Suprapubic skin (tissue), 4 donors: ENCODE measurements around the gene C1GALT1. TPM values are rescaled to one million over a fixed set of nuclear protein-coding genes. Genes with fewer than 3 reads are reported as not detected.

Source experiments
- DNase-seq, 2 donors: peaks; one replicate each; pipeline ENCODE4 v3.0.0-alpha.2; 2019; ENCODE audit warnings: low spot score in 2 of 2
- H3K27ac ChIP-seq: fragments of 200-600 bp; sonication (generic); one replicate; pipeline ENCODE4 v1.5.1; 2019
- H3K27me3 ChIP-seq: fragments of 200-600 bp; sonication (generic); one replicate; pipeline ENCODE4 v1.5.1; 2019
- H3K36me3 ChIP-seq: fragments of 200-600 bp; sonication (generic); one replicate; pipeline ENCODE4 v1.5.1; 2019
- H3K4me1 ChIP-seq: fragments of 200-600 bp; sonication (generic); one replicate; pipeline ENCODE4 v1.5.1; 2019
- H3K4me3 ChIP-seq: fragments of 200-600 bp; sonication (generic); one replicate; pipeline ENCODE4 v1.5.1; 2019; ENCODE audit warnings: mild to moderate bottlenecking
- H3K9me3 ChIP-seq: fragments of 200-600 bp; sonication (generic); one replicate; pipeline ENCODE4 v1.5.1; 2019
- CTCF ChIP-seq, 2 donors: fragments of 200-600 bp in 1 of 2; fragments of 450-650 bp in 1 of 2; sonication (generic) in 1 of 2; IDR thresholded peaks; one replicate each; pipeline ENCODE4 v1.5.1; 2016 to 2019; ENCODE audit warnings: antibody characterized with exemption in 2 of 2, mild to moderate bottlenecking in 1 of 2, moderate library complexity in 1 of 2
- EP300 ChIP-seq: sonication (generic); formaldehyde crosslinking; IDR thresholded peaks from one replicate; pipeline ENCODE4 v1.6.1; 2017; ENCODE audit warnings: antibody characterized with exemption
- POLR2A ChIP-seq, 2 donors: fragments of 450-650 bp; IDR thresholded peaks; one replicate each; pipeline ENCODE4 v1.6.1; 2017; ENCODE audit warnings: antibody characterized with exemption in 2 of 2, mild to moderate bottlenecking in 2 of 2, moderate library complexity in 2 of 2
- POLR2AphosphoS5 ChIP-seq, 3 donors: sonication (generic); formaldehyde crosslinking; IDR thresholded peaks; one replicate each; pipeline ENCODE4 v1.6.1; 2017; ENCODE audit warnings: antibody characterized with exemption in 3 of 3
- WGBS: methylation state at CpG from one replicate; pipeline ENCODE4 v1.1.5; 2018; 5-methylcytosine and 5-hydroxymethylcytosine counted together
- total RNA-seq, 4 donors: library from RNA; depleted of rRNA; stranded (reverse); fragments of >200 nt; gene quantifications; one replicate each; pipeline ENCODE4 v1.1.0, GENCODE V29; 2016

Gene C1GALT1
- total RNA-seq, 4 donors from 2014 or later = 13.3 to 65.0 (median 30.3) TPM

- TF ChIP-seq POLR2AphosphoS5 (IDR thresholded peaks at IDR 0.05) (no peak), POLR2A (IDR thresholded peaks at IDR 0.05) (no peak), CTCF (IDR thresholded peaks at IDR 0.05) (no peak), EP300 (no peak)
- Histone ChIP-seq H3K27ac (no peak overlapping the region), H3K27me3 (no peaks in the 10 kb centered on the region), H3K4me3 (no peak overlapping the region), H3K4me1 (peaks cover 4% of the 10 kb centered on the region), H3K36me3 (no peaks in the 10 kb centered on the region), H3K9me3 (no peaks in the 10 kb centered on the region)
- 92% methylated on average over 2 of the region's 2 CpGs for WGBS
- DNase-seq = no peak
These were observed 67.5 kb downstream of the C1GALT1 start for GRCh38 chr7:7249814-7250213.

- no peak for TF ChIP-seq EP300
- TF ChIP-seq CTCF (IDR thresholded peaks at IDR 0.05) = no peak
- no peak for TF ChIP-seq POLR2A (IDR thresholded peaks at IDR 0.05)
- TF ChIP-seq POLR2AphosphoS5 (IDR thresholded peaks at IDR 0.05) = no peak
- H3K9me3 ChIP-seq = no peaks in the 10 kb centered on the region
- H3K4me3 ChIP-seq = no peak overlapping the region
- peaks cover 4% of the 10 kb centered on the region for H3K4me1 ChIP-seq
- H3K27ac ChIP-seq = no peak overlapping the region
- H3K27me3 ChIP-seq = no peaks in the 10 kb centered on the region
- 81% methylated on average over 2 of the region's 2 CpGs for WGBS
- H3K36me3 ChIP-seq = peaks cover under 1% of the 10 kb centered on the region
- no peak for DNase-seq
These were observed 69.4 kb downstream of the C1GALT1 start for GRCh38 chr7:7251742-7252141.

- no peaks in the 10 kb centered on the region for H3K27me3 ChIP-seq
- H3K27ac ChIP-seq = no peak overlapping the region
- H3K4me3 ChIP-seq = no peak overlapping the region
- no peaks in the 10 kb centered on the region for H3K4me1 ChIP-seq
- TF ChIP-seq POLR2A (IDR thresholded peaks at IDR 0.05) = no peak
- TF ChIP-seq CTCF (IDR thresholded peaks at IDR 0.05) = no peak
- no peak for TF ChIP-seq EP300
- TF ChIP-seq POLR2AphosphoS5 (IDR thresholded peaks at IDR 0.05) = no peak
- no peaks in the 10 kb centered on the region for H3K9me3 ChIP-seq
- 83% methylated on average over 2 of the region's 2 CpGs for WGBS
- DNase-seq = no peak
- H3K36me3 ChIP-seq = peaks cover 6% of the 10 kb centered on the region
These were observed 72.0 kb downstream of the C1GALT1 start for GRCh38 chr7:7254319-7254718.

- Histone ChIP-seq H3K36me3 (peaks cover 6% of the 10 kb centered on the region), H3K27ac (no peak overlapping the region)
- WGBS = 92% methylated on average over 5 of the region's 5 CpGs
These were observed 72.6 kb downstream of the C1GALT1 start for GRCh38 chr7:7254908-7255307.

GRCh38 chr7:7256731-7257274 is 74.5 kb downstream of the C1GALT1 start:
- no peaks in the 10 kb centered on the region for H3K9me3 ChIP-seq
- H3K27ac ChIP-seq = no peak overlapping the region
- no peaks in the 10 kb centered on the region for H3K27me3 ChIP-seq
- H3K36me3 ChIP-seq = peaks cover 6% of the 10 kb centered on the region
- no peak overlapping the region for H3K4me3 ChIP-seq
- TF ChIP-seq EP300 (no peak), POLR2A (IDR thresholded peaks at IDR 0.05) (no peak), CTCF (IDR thresholded peaks at IDR 0.05) (no peak), POLR2AphosphoS5 (IDR thresholded peaks at IDR 0.05) (no peak)
- DNase-seq = no peak
- WGBS = 77% methylated on average over 6 of the region's 6 CpGs
- no peaks in the 10 kb centered on the region for H3K4me1 ChIP-seq

More at GRCh38 chr7:7254908-7255307, 72.6 kb downstream of the C1GALT1 start:
- H3K9me3 ChIP-seq = no peaks in the 10 kb centered on the region
- no peaks in the 10 kb centered on the region for H3K27me3 ChIP-seq
- no peaks in the 10 kb centered on the region for H3K4me1 ChIP-seq
- TF ChIP-seq POLR2A (IDR thresholded peaks at IDR 0.05) = no peak
- TF ChIP-seq EP300 = no peak
- no peak for TF ChIP-seq POLR2AphosphoS5 (IDR thresholded peaks at IDR 0.05)
- TF ChIP-seq CTCF (IDR thresholded peaks at IDR 0.05) = no peak
- no peak overlapping the region for H3K4me3 ChIP-seq
- no peak for DNase-seq
